ENCODE measurements around the gene BRSK1. TPM values are rescaled to one million over a fixed set of nuclear protein-coding genes. Genes with fewer than 3 reads are reported as not detected.

BRSK1 gene
- total RNA-seq, 1 experiment from 2014 or later, result 8.7 TPM

GRCh38 chr19:55346725-55347441, 63.1 kb downstream of the BRSK1 start:
- Histone ChIP-seq H3K9me3 (ENCODE audit: low read length) (no peaks in the 10 kb centered on the region), H3K9me2 (replicated peaks; ENCODE audit: low read length) (no peaks in the 10 kb centered on the region), H3K36me3 (ENCODE audit: low read depth, low read length) (no peaks in the 10 kb centered on the region; the same call in 1 of the 2 replicates), H4K20me1 (ENCODE audit: low read length) (no peaks in the 10 kb centered on the region), H3K4me1 (ENCODE audit: insufficient read depth, low read length) (peaks cover 21% of the 10 kb centered on the region), H3F3A (ENCODE audit: low read length, unreplicated experiment) (no peaks in the 10 kb centered on the region), H3K4me2 (ENCODE audit: low read length) (no peak overlapping the region), H3K4me3 (ENCODE audit: low read length) (no peak overlapping the region), H3K79me2 (ENCODE audit: low read length) (no peaks in the 10 kb centered on the region), H2AFZ (ENCODE audit: low read length) (no peak overlapping the region), H3K9ac (ENCODE audit: low read length) (no peak overlapping the region), H3K27ac (ENCODE audit: low read length) (no peak overlapping the region), H3K27me3 (ENCODE audit: low read length) (no peaks in the 10 kb centered on the region)
- ChIA-PET POLR2A (ENCODE audit: unreplicated experiment) (no interaction called here), CTCF (no interaction called here)
- TF ChIP-seq EZH2 (IDR thresholded peaks at IDR 0.05; ENCODE audit: low read length, unreplicated experiment) (no peak), CTCF (conservative IDR thresholded peaks at IDR 0.05; ENCODE audit: low read depth, low read length) (no peak), EZH2phosphoT487 (IDR thresholded peaks at IDR 0.05; ENCODE audit: borderline replicate concordance, low read length) (no peak)
- no TSS peak for BruUV-seq (replicated peaks)
- DNase-seq, result no peak
- intact Hi-C loops (cut with micrococcal nuclease), result no loop called here
- ATAC-seq, result no peak

- no peak for TF ChIP-seq EZH2 (IDR thresholded peaks at IDR 0.05; ENCODE audit: low read length, unreplicated experiment)
- no peak for TF ChIP-seq CTCF (conservative IDR thresholded peaks at IDR 0.05; ENCODE audit: low read depth, low read length)
- intact Hi-C loops (cut with micrococcal nuclease), result no loop called here
- BruUV-seq (replicated peaks), result no TSS peak
Measured at GRCh38 chr19:55347442-55348009, 63.7 kb downstream of the BRSK1 start.

More at GRCh38 chr19:55347442-55348009, 63.7 kb downstream of the BRSK1 start:
- H3K9me3 ChIP-seq (ENCODE audit: low read length), result no peaks in the 10 kb centered on the region
- POLR2A ChIA-PET (ENCODE audit: unreplicated experiment), result no interaction called here
- peaks cover 28% of the 10 kb centered on the region for H3K4me1 ChIP-seq (ENCODE audit: insufficient read depth, low read length)
- 0 out of 2 replicates have a peak, but pooled peaks cover 2% of the 10 kb centered on the region for H3K27me3 ChIP-seq (ENCODE audit: low read length)
- CTCF ChIA-PET, result no interaction called here
- no peaks in the 10 kb centered on the region for H4K20me1 ChIP-seq (ENCODE audit: low read length)
- DNase-seq (no peak), ATAC-seq (no peak)
- H3K9ac ChIP-seq (ENCODE audit: low read length), result no peak overlapping the region
- no peak overlapping the region for H3K4me2 ChIP-seq (ENCODE audit: low read length)
- no peak overlapping the region for H2AFZ ChIP-seq (ENCODE audit: low read length)
- H3K36me3 ChIP-seq (ENCODE audit: low read depth, low read length), result no peaks in the 10 kb centered on the region; the same call in 1 of the 2 replicates
- no peaks in the 10 kb centered on the region for H3K79me2 ChIP-seq (ENCODE audit: low read length)
- no peaks in the 10 kb centered on the region for H3K9me2 ChIP-seq (replicated peaks; ENCODE audit: low read length)
- H3F3A ChIP-seq (ENCODE audit: low read length, unreplicated experiment), result no peaks in the 10 kb centered on the region
- H3K4me3 ChIP-seq (ENCODE audit: low read length), result no peak overlapping the region
- no peak overlapping the region for H3K27ac ChIP-seq (ENCODE audit: low read length)

All from PC-3 (cell line).